Measurements from ENCODE around the gene NBPF1.
"Not testable (repeated sequence)": the region's sequence is repeated elsewhere in the genome, so short reads cannot be mapped to it uniquely, and the experiment has no call there.

DNA sequence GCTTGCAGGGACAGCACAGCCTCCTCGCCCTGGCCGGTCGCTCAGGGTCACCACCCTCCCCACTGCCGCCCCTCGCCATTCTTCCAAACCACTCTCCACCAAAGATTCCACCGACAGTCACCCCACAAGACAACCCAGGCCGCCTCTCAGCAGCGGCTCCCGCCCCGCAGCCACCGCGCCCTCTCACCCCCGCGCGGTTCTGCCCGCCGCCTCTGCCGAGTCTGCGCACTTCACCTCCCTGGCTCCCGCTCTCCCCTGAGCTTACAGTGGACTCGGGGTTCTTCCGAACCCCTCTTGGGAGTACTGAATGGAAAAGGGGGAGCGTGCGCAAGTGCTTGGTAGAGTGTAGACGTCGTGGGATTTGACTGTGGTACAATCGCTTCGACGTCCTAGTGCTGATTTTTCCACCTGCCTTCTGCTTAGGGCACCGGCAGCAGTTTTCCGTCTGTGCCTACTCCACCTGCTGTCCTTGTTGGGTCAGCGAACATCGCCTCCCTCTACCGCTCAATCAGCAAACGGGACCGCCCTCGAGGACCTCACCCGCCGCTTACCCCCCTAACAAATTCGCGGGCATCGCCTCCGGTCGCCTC, 79.0 kb downstream of the NBPF1 start:
- not testable (repeated sequence) for TF ChIP-seq YY1 (IDR thresholded peaks at IDR 0.05; ENCODE audit: extremely low read depth, insufficient replicate concordance, low read depth, low read length); POLR2A (IDR thresholded peaks at IDR 0.05; ENCODE audit: borderline replicate concordance, extremely low read depth, insufficient read depth, insufficient read length); ZFX (IDR thresholded peaks at IDR 0.05)
- TF ChIP-seq, protein P1, sequence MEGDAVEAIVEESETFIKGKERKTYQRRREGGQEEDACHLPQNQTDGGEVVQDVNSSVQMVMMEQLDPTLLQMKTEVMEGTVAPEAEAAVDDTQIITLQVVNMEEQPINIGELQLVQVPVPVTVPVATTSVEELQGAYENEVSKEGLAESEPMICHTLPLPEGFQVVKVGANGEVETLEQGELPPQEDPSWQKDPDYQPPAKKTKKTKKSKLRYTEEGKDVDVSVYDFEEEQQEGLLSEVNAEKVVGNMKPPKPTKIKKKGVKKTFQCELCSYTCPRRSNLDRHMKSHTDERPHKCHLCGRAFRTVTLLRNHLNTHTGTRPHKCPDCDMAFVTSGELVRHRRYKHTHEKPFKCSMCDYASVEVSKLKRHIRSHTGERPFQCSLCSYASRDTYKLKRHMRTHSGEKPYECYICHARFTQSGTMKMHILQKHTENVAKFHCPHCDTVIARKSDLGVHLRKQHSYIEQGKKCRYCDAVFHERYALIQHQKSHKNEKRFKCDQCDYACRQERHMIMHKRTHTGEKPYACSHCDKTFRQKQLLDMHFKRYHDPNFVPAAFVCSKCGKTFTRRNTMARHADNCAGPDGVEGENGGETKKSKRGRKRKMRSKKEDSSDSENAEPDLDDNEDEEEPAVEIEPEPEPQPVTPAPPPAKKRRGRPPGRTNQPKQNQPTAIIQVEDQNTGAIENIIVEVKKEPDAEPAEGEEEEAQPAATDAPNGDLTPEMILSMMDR (IDR thresholded peaks at IDR 0.05 in 2 of 3, conservative IDR thresholded peaks at IDR 0.05 in 1 of 3; ENCODE audit: borderline replicate concordance in 1 of 3, insufficient read depth in 1 of 3, low read depth in 2 of 3, low read length in 2 of 3) = not testable (repeated sequence)
